Choroid plexus epithelial cell (primary cell): ENCODE data around the gene DHX38.

Experiments
- DNase-seq: peaks from one replicate; pipeline ENCODE4 v3.0.0-alpha.2; 2010; ENCODE audit warnings: low read depth
- H3K4me3 ChIP-seq: 2 replicates; pipeline ENCODE4 v1.5.1; 2011; ENCODE audit warnings: low read depth, mild to moderate bottlenecking, control low read depth, low read length, moderate library complexity
- TF ChIP-seq, protein P1 (sequence below): conservative IDR thresholded peaks from 2 replicates; pipeline ENCODE4 v1.5.1; 2011; ENCODE audit warnings: low read depth, mild to moderate bottlenecking, control low read depth, inconsistent platforms, low read length, moderate library complexity

The DHX38 gene

DNA sequence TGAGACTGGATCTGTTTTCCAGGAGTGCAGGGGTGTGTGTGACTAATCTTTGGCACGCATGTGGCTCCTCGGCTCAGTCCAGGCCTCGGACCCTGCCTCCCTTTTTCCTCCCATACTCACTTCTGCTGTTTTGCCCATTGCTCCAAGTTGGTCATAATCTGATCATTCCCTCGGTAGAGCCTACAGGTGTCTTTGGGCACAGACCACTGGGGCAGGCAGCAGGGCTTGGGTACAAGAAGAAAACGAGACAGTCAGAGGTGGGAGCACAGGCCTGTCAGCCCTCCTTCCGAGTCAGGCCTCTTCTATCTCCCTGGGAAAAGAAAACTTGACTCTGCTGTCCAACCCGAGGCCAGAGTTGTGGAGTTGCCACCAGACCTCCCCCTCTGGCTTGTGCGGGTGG, 29.8 kb downstream of the DHX38 start:
- no peak overlapping the region for H3K4me3 ChIP-seq
- TF ChIP-seq, protein P1, sequence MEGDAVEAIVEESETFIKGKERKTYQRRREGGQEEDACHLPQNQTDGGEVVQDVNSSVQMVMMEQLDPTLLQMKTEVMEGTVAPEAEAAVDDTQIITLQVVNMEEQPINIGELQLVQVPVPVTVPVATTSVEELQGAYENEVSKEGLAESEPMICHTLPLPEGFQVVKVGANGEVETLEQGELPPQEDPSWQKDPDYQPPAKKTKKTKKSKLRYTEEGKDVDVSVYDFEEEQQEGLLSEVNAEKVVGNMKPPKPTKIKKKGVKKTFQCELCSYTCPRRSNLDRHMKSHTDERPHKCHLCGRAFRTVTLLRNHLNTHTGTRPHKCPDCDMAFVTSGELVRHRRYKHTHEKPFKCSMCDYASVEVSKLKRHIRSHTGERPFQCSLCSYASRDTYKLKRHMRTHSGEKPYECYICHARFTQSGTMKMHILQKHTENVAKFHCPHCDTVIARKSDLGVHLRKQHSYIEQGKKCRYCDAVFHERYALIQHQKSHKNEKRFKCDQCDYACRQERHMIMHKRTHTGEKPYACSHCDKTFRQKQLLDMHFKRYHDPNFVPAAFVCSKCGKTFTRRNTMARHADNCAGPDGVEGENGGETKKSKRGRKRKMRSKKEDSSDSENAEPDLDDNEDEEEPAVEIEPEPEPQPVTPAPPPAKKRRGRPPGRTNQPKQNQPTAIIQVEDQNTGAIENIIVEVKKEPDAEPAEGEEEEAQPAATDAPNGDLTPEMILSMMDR, result no peak
- no peak for DNase-seq

DNA sequence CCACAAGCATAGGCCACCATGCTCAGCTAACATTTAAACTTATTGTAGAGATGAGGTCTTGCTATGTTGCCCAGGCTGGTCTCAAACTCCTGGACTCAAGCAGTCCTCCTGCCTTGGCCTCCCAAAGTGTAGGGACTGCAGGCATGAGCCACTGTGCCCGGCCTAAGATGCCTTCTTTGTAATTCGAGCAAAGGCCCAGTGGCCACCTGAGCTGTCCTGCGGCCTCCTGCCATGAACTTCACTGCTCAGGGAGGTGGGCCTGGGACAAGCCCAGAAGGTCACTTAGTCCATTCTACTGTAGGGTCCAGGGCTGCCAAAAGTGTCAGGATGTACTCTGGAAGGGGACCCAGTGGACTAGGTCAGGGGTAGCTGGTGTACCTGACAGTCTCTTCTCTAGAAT, 30.5 kb downstream of the DHX38 start:
- TF ChIP-seq, protein P1, result no peak

DNA sequence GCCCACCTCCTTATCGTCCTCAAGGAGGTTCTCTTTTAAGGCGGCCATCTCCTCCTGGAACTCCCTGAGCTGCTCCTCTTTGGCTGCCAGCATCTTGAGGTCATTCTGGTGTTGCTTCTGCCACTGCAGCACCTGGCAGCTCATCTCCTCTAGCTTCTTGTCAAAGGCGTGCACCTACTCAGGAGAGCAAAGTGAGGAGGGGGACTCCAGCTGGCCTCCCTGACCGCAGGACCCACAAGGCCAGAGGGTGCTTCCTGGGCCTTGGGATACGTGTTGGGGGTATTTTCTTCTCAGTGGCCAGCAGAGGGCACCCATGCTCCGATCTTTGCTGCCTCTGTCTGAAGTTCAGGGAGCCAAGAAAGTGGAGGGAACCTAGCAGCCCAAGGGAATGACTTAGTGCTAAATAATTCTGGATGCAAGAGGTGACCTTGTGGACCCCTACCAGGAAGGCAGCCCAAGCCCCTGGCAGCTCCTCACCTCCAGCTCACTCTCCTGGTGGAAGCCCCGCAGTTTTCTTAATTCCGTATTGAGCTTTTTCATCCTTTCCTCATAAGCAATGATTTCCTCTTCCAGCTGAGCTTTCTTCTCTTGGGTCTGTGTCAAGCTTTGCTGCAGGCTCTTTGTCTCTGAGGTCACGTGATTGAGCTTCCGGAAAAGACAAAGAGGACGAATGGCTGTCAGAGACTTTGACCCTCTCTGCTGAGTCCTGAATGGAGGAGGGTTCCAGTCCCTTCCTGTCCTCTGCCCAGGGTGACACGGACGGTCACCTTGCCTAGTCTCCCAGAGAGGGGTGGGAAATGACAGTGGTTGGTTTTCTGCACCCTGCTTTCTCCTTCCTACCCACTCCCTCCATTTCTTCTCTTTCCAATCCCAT, 31.4 kb downstream of the DHX38 start:
- no peak overlapping the region for H3K4me3 ChIP-seq
- TF ChIP-seq, protein P1, result peak; percentile 88
- DNase-seq, result peak; percentile 86

More for the DNA sequence above, 30.5 kb downstream of the DHX38 start:
- no peak overlapping the region for H3K4me3 ChIP-seq
- no peak for DNase-seq

- DNase-seq, result no peak
- no peak overlapping the region for H3K4me3 ChIP-seq
- TF ChIP-seq, protein P1, result no peak
Observed at GRCh38 chr16:72125635-72126428, 32.2 kb downstream of the DHX38 start.

DNA sequence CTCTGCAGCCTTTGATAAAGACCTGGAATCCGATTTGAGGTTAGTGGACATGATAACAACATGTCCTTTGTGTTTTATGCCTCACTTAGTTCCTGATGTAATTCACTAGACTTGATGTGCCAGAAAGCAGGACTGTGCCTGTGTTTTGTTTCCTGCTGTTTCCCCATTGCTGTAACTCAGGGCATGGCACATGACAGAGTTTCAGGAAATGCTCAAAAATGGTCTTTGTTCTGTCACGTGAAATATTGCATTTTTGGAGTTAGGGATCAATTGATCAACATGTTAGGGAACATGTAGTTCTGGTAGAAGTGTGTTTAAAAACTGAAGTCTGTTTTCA, 32.8 kb downstream of the DHX38 start:
- TF ChIP-seq, protein P1, result no peak
- no peak overlapping the region for H3K4me3 ChIP-seq
- no peak for DNase-seq

DNA sequence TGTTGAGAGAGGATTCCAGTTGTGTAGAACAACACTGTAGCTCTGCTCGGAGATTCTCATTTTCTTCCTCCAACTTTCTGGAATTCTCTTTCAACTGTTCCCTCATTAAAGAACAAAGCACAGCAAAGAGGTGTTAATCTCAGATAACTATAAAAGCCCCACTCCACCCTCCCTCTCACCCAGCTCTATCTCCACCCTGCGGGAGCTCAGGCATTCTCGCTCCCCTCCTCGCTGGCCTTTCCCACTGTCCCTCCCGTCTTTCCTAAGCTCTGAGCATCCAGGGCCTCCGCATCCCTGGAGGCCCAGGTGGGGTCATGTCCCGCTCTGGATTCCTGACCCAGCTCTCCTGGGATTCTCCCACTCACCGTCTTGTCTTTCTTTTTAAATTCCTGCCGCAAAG, 35.1 kb downstream of the DHX38 start:
- H3K4me3 ChIP-seq, result no peak overlapping the region

More for the DNA sequence above, 35.1 kb downstream of the DHX38 start:
- DNase-seq, result no peak
- TF ChIP-seq, protein P1, result no peak
